Mammary epithelial cell (primary cell): ENCODE data around the gene EPC1.

Source experiments
- CTCF ChIP-seq, 2 donors: IDR thresholded peaks in 1 of 2; conservative IDR thresholded peaks in 1 of 2; 2 replicates each; pipeline ENCODE4 v1.5.1; 2011 to 2012; ENCODE audit warnings: inconsistent platforms in 2 of 2, low read length in 2 of 2, mild to moderate bottlenecking in 2 of 2, control low read depth in 1 of 2, low read depth in 1 of 2; ENCODE audit not compliant: insufficient read depth in 1 of 2; ENCODE audit errors: extremely low read depth in 1 of 2
- EZH2 ChIP-seq: IDR thresholded peaks from 2 replicates; pipeline ENCODE4 v1.6.1; 2012; ENCODE audit warnings: low read length, inconsistent platforms, borderline replicate concordance

GRCh38 chr10:32390193-32390592, 43.2 kb upstream of the EPC1 start:
- TF ChIP-seq CTCF (conservative IDR thresholded peaks at IDR 0.05 in 1 of 2, IDR thresholded peaks at IDR 0.05 in 1 of 2; ENCODE audit: extremely low read depth in 1 of 2, insufficient read depth in 1 of 2, low read depth in 1 of 2, low read length in 2 of 2) (no peak), EZH2 (no peak)
